ENCODE data around the gene BICDL2.
A peak's percentile ranks its signal among the peaks of the same experiment; 100 is the strongest.

The BICDL2 gene

GRCh38 chr16:3008690-3009037 lies 28.1 kb downstream of the BICDL2 start:
- DNase-seq = no peak

DNA sequence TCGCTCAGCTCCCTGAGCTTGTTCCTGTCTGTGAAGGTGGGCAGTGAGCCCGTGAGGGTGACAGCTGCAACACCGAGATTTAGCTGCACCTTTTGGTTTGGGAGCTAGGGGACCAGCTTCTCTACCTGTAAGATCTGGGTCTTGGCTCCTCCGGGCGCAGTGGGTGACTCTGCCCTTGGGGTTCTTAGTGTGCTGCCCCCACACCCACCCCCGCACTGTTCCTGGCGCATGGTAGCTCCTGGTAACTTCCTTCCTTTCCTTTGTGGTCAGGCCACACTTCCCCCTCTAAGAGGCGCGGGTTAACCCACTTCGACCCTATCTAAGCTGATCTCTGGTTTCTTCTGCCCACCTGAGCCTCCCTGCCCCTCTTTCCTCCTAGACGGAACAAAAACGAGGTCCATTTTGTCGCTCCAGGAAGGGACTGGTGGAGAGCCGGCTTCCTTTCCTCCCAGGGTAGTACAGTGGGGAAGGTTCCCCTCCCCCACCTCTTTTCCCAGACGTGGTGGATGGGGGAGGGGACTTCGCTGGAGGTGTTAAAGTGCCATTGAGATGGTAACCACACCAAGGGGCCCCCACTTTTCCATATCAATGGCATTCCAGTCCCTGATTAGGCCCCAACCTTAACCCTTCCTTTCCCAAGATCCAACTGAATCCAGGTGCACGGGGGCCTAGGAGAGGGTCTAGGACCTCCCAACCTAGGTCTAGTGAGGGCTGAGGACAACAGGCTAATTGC lies 28.6 kb downstream of the BICDL2 start:
- DNase-seq = peak; percentile 32

- DNase-seq = no peak
These were observed 29.4 kb downstream of the BICDL2 start for GRCh38 chr16:3007059-3007956.

DNA sequence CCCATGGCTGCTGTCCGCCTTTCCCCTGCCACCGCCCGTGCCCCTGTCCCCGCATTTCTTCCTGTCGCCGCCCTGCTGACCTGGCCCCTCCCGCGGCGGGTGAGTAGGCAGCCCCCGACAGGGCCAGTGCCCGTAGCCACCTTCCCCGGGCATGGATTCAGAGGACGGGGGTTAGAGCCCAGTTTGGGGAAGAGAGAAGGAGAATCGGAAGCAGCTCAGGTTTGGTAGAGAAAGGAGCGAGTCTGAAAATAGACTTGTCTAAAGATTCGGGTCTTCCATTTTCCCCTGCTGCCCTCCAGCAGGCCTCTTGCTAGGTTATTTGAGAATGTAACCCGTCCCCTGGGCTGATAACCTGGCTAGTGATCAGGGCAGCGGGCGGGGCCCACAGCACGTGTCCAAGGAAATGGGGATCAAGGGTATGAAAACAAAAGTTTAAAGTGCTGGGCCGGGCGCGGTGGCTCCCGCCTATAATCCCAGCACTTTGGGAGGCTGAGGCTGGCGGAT lies 31.9 kb downstream of the BICDL2 start:
- no peak for DNase-seq

- no peak for DNase-seq
These were observed 32.4 kb downstream of the BICDL2 start for GRCh38 chr16:3004319-3004718.

DNA sequence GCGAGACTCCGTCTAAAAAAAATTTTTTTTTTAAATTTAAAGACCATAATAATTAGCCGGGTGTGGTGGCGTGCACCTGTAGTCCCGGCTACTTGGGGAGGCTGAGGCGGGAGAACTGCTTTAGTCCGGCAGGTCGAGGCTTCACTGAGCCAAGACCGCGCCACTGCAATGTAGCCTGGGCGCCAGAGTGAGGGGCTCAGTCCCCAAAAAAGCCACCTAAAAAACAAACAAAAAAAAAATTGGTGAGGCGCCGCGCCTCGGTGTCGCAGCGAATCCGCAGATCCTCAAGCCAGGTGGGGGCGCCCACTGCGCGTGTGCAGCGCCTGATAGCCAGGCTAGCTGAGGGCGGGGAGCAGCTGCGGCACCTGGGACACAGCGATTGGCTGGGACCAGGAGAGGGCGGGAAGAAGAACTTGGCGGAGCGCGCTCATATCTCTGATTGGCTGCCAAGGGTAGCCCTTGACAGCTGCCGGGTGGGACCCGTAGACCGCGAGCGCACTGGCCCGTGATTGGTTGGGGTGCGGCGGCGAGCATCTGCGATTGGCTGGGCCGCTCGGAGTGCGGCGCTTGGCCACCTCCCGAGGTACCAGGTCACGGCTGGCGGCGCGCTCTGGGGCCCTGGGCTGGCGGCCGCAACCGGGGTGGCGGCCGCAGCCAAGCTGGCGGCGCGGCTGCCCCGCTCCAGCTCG lies 33.0 kb downstream of the BICDL2 start:
- peak; percentile 99 for DNase-seq

DNA sequence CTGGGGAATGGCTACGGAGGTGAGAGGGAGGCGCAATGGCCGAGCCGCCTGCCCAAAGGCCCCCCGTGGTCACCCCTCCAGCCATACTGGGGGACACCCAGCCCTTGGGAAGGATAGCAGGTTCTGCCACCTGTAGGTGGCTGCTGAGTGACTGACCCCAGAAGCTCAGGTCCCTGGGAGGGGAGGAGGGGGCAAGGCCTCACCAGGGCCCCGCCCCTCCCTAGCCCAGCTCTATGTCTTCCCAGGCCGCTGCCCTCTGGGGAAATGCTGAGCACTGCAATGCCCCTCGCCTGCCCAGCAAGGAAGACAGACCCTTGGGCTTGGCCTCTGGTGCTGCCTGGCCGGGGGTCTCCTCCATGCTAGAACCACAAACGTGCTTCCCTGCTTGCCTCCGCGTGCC lies 35.4 kb downstream of the BICDL2 start:
- DNase-seq = no peak

- DNase-seq = no peak
These were observed 36.2 kb downstream of the BICDL2 start for GRCh38 chr16:3000540-3000939.

DNA sequence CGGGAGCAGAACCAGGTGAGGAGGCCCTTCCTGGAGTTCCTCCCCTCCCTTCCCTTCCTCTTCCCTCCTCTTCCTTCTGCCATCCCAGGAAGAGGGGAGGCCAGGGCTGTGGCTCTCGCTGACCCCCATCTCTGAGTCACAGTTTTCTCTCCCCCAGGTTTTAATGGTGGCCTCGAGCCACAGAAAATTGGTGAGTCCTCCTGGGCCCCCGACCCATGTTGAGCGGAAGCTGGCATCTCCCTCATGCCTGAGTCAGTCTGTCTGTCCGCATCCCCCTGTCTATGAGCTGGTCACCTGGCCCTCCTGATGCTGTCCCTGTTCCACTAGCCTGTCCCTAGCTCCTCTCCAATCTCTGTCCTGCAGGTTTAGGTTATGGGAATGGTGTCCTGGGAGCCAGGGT lies 36.8 kb downstream of the BICDL2 start:
- DNase-seq = no peak

DNA sequence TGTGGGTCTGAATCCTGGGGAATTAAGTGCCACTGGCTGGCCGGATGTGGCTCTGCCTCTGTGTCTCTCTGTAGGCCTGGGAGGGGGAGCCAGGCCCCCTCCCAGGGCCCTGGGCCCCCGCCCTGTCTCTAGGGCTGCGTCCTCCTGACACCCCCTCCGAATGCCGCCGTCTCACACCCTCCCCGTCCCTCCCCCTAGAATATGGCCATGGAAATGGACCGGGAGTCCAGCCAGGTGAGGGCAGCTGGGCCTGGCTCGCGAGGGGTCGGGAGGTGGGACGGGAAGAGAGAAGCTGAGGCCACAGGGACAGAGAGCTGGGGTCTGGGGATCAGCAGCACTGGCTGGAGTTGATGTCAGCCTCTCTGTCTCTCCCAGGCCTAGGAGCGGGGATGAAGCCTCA lies 40.4 kb downstream of the BICDL2 start:
- DNase-seq = no peak

DNA sequence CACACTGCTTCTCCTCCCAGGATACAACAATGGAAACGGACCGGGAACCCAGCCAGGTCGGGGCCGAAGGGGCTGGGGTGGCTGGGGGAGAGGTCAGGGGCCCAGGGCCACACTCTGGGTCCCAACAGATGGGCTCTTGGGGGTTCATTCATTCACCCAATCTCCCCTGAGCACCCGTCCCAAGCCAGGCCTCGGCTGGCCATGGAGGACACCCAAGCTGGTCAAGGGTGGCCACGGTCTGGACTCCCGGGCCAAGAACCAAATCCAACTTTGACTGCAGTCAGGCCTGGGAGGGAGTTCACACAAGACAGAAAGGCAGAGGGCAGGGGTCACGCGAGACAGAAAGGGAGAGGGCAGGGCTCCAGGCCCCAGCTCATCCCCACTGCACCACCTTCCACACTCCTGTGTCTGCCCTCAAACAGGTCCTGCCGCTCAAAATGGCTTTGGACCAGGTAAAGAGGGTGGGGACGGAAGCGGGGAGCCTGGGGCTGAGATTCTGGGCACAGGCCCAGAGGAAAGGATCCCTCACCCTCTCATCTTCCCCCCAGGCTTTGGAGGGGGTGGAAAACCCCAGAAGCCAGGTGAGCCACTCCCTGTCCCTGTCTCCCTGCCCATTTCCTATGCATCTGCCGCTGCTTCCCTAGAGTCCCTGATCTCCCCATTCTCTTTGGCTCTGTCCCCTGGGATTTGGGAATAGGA lies 44.2 kb downstream of the BICDL2 start:
- no peak for DNase-seq

GRCh38 chr16:2991566-2992261 lies 45.0 kb downstream of the BICDL2 start:
- DNase-seq = no peak

DNA sequence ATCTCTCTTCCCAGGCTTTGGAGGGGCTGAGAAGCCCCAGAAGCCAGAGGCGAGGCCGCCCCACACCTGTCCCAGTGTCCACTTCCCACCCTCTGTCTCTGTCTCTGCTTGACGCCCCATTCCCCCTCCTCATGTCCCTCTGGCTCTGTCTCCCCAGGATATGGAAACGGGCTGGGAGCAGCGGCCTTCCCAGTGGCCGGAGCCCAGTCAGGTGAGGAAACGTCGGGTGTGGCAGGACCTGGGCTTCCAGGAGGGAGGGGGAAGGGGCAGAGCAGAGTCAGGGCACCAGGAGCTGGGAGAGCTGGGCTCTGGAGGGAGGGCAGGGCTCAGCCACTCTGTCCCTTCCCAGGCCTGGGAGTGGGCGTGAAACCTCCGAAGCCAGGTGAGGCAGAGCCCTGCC lies 45.9 kb downstream of the BICDL2 start:
- DNase-seq = no peak

- DNase-seq = no peak
These were observed 48.1 kb downstream of the BICDL2 start for GRCh38 chr16:2988590-2989099.

GRCh38 chr16:2987833-2988232 lies 48.9 kb downstream of the BICDL2 start:
- no peak for DNase-seq

DNA sequence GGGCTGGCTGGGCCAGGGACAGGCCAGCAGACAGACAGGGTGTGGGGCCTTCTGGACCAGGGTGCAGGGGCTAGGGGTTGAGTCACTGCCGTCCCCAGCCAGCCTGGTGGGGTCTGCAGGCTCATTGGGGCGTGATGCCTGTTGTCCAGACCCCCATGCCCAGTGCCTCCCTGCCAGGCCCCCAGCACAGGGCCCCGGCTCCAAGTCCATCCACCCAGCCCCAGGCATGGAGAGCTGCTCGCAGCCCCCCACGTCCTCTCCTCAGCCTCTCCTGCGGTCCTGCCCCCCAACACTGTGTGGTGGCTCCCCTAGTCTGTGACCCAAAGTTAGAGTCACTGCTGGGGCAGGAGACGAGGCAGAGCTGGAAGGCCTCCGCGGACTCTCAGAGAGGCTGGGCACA lies 49.5 kb downstream of the BICDL2 start:
- no peak for DNase-seq

- DNase-seq = no peak
These were observed 50.0 kb downstream of the BICDL2 start for GRCh38 chr16:2986623-2987188.

- no peak for DNase-seq
These were observed 50.8 kb downstream of the BICDL2 start for GRCh38 chr16:2985893-2986355.

GRCh38 chr16:2985462-2985861 lies 51.3 kb downstream of the BICDL2 start:
- DNase-seq = no peak

GRCh38 chr16:2983706-2984136 lies 53.0 kb downstream of the BICDL2 start:
- DNase-seq = peak; percentile 70

DNA sequence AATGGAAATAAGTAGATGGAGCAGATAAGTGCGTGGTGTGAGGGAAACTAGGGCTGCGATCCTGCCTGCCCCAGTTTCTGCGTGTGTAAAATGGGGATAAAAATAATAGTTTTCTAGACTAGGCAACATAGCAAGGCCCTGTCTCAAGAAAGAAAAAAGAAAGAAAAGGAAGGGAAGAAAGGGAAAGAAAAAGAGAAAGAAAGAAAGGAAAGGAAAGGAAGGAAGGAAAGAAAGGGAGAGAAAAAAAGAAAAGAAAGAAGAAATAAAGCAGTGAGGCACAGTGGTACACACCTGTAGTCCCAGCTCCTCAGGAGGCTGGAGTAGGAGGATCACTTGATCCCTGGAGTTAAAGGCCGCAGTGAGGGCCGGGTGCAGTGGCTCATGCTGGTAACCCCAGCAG lies 54.3 kb downstream of the BICDL2 start:
- DNase-seq = no peak

- no peak for DNase-seq
These were observed 54.9 kb downstream of the BICDL2 start for GRCh38 chr16:2981899-2982250.

All from CD4-positive, alpha-beta T cell treated with Interleukin-15 for 1 hour (primary cell).